T-cell (primary cell): ENCODE results near the gene TBRG4. TPM values are rescaled to one million over a fixed set of nuclear protein-coding genes. Genes with fewer than 3 reads are reported as not detected.

Experiments used
- total RNA-seq, 35 experiments: library from RNA in 6 of 35; stranded (reverse) in 6 of 35; fragments of 120-200 nt in 1 of 35; gene quantifications; one replicate each; pipeline versions ENCODE4 v1.2.1 to v1.2.4 and lab custom pipeline; 2013 to 2026

TBRG4 gene
- total RNA-seq, 5 donors from 2014 or later (not counting 1 experiment from before 2014, with no cell fraction given) = 94.3 to 142 (median 122) TPM

Other genes starting within 250 kb of the TBRG4 start
- 10 to 100 TPM; 19.5 to 29.8 (median 20.1) TPM for gene PURB, start 226.2 kb downstream of the TBRG4 start, total RNA-seq
- gene MYO1G, start 132.7 kb downstream of the TBRG4 start, total RNA-seq = 100 to 1,000 TPM; 183 to 272 (median 192) TPM
- gene CCM2, start 111.5 kb downstream of the TBRG4 start, total RNA-seq = 100 to 1,000 TPM in 4 of 5 donors, 10 to 100 TPM in 1; 88.6 to 190 (median 167) TPM
- gene NACAD, start 22.7 kb downstream of the TBRG4 start, total RNA-seq = 1 to 10 TPM in 1 of 5 donors, under 1 TPM in 4; 0.10 to 1.6 (median 0.20) TPM
- under 1 TPM in 4 of 5 donors, not detected in 1; 0.19 to 0.63 (median 0.45) TPM for gene RAMP3, start 46.1 kb upstream of the TBRG4 start, total RNA-seq